ENCODE measurements around the gene SDHB. TPM values are rescaled to one million over a fixed set of nuclear protein-coding genes. Genes with fewer than 3 reads are reported as not detected.

SDHB gene
- total and polyA plus RNA-seq, 7 donors: 190 to 452 (median 266) TPM

GRCh38 chr1:16980473-16981268, 73.2 kb downstream of the SDHB start, which contains the start of gene MFAP2:
Gene MFAP2 (minus strand): TSS chr1:16980620. CDS start chr1:16978273, 2,347 bp downstream.
- peaks cover 0 to 3% of the 10 kb centered on the region in 2 donors for H3K36me3 ChIP-seq (ENCODE audit: insufficient read depth in 1 of 2, low read depth in 1 of 2)
- no peak for TF ChIP-seq CTCF (IDR thresholded peaks at IDR 0.05)
- peaks cover 0 to 18% (median 10%) of the 10 kb centered on the region in 3 donors for H3K27me3 ChIP-seq (ENCODE audit: insufficient read depth in 3 of 3, low read length in 2 of 3)
- intact Hi-C loops (cut with DNase I): no loop called here
- no peaks in the 10 kb centered on the region for H3K4me1 ChIP-seq
- H3K9me3 ChIP-seq: no peaks in the 10 kb centered on the region
- peak in 1 of 2 donors; percentile 53 for DNase-seq
- no peak within 1 kb of the TSS for H3K27ac ChIP-seq
- ATAC-seq: no peak
- peak within 1 kb of the TSS; percentile 55 for H3K4me3 ChIP-seq
- WGBS, 3 donors: 10 to 25% (median 13%) methylated on average over 14 to 53 of the region's 53 CpGs

GRCh38 chr1:16979475-16980327, 74.1 kb downstream of the SDHB start:
- no peaks in the 10 kb centered on the region for H3K4me1 ChIP-seq
- intact Hi-C loops (cut with DNase I): no loop called here
- no peak for TF ChIP-seq CTCF (IDR thresholded peaks at IDR 0.05)
- ATAC-seq (no peak), DNase-seq (no peak)
- 23 to 26% (median 23%) methylated on average over 38 to 44 of the region's 44 CpGs for WGBS, 3 donors
- H3K9me3 ChIP-seq: no peaks in the 10 kb centered on the region
- no peaks in the 10 kb centered on the region for H3K36me3 ChIP-seq (ENCODE audit: insufficient read depth in 1 of 2, low read depth in 1 of 2)
- peak overlapping the region; percentile 55 for H3K4me3 ChIP-seq
- no peak overlapping the region for H3K27ac ChIP-seq
- peaks cover 0 to 18% (median 10%) of the 10 kb centered on the region in 3 donors for H3K27me3 ChIP-seq (ENCODE audit: insufficient read depth in 3 of 3, low read length in 2 of 3)

- Histone ChIP-seq H3K4me1 (no peaks in the 10 kb centered on the region), H3K36me3 (ENCODE audit: insufficient read depth in 1 of 2, low read depth in 1 of 2) (no peaks in the 10 kb centered on the region), H3K27me3 (ENCODE audit: insufficient read depth in 3 of 3, low read length in 2 of 3) (peaks cover 0 to 18% (median 10%) of the 10 kb centered on the region in 3 donors), H3K27ac (no peak overlapping the region), H3K4me3 (peak overlapping the region; percentile 55), H3K9me3 (no peaks in the 10 kb centered on the region)
- 61 to 70% (median 65%) methylated on average over 18 to 20 of the region's 20 CpGs for WGBS, 3 donors
- peak in 3 of 4 donors; percentile 33 to 41 (median 35) for ATAC-seq
- peak; percentile 76 to 77 for DNase-seq
- intact Hi-C loops (cut with DNase I): no loop called here
- TF ChIP-seq CTCF (IDR thresholded peaks at IDR 0.05): no peak
These were observed 75.0 kb downstream of the SDHB start for GRCh38 chr1:16978567-16979474.

- ATAC-seq: no peak
- intact Hi-C loops (cut with DNase I): no loop called here
- Histone ChIP-seq H3K4me1 (no peaks in the 10 kb centered on the region), H3K9me3 (no peaks in the 10 kb centered on the region), H3K27ac (no peak overlapping the region), H3K27me3 (ENCODE audit: insufficient read depth in 3 of 3, low read length in 2 of 3) (peaks cover 0 to 16% (median 10%) of the 10 kb centered on the region in 3 donors), H3K36me3 (ENCODE audit: insufficient read depth in 1 of 2, low read depth in 1 of 2) (no peaks in the 10 kb centered on the region), H3K4me3 (no peak overlapping the region)
- TF ChIP-seq CTCF (IDR thresholded peaks at IDR 0.05): no peak
- WGBS, 3 donors: 84 to 94% (median 87%) methylated on average over 4 of the region's 4 CpGs
- DNase-seq: no peak
These were observed 75.7 kb downstream of the SDHB start for GRCh38 chr1:16978139-16978538.

All from psoas muscle (tissue), 8 donors.